Muscle layer of colon (tissue), 2 donors: ENCODE measurements around the gene BZW1.

Experiments used
- H3K27ac ChIP-seq: one replicate; pipeline ENCODE4 v1.7.0; 2013; ENCODE audit warnings: low read depth, mild to moderate bottlenecking, low read length, moderate library complexity
- H3K27me3 ChIP-seq, 2 donors: one replicate each; pipeline ENCODE4 v1.7.0; 2013; ENCODE audit warnings: low read length in 2 of 2, mild to moderate bottlenecking in 2 of 2; ENCODE audit not compliant: insufficient read depth in 2 of 2, control insufficient read depth in 1 of 2
- H3K36me3 ChIP-seq: one replicate; pipeline ENCODE4 v1.7.0; 2013; ENCODE audit warnings: mild to moderate bottlenecking, low read length; ENCODE audit not compliant: insufficient read depth
- H3K4me1 ChIP-seq: one replicate; pipeline ENCODE4 v1.7.0; 2013; ENCODE audit warnings: mild to moderate bottlenecking, low read length; ENCODE audit not compliant: insufficient read depth
- H3K4me3 ChIP-seq, 2 donors: one replicate each; pipeline ENCODE4 v1.7.0; 2013; ENCODE audit warnings: low read length in 2 of 2, low read depth in 1 of 2, mild to moderate bottlenecking in 1 of 2, moderate library complexity in 1 of 2
- H3K9ac ChIP-seq: one replicate; pipeline ENCODE4 v1.7.0; 2013; ENCODE audit warnings: low read length
- H3K9me3 ChIP-seq: one replicate; pipeline ENCODE4 v1.7.0; 2013; ENCODE audit warnings: mild to moderate bottlenecking, low read length
- donor health status: abdominal sarcoma.
- donor health status: Adenocarcinoma of cecum.

Gene BZW1

DNA sequence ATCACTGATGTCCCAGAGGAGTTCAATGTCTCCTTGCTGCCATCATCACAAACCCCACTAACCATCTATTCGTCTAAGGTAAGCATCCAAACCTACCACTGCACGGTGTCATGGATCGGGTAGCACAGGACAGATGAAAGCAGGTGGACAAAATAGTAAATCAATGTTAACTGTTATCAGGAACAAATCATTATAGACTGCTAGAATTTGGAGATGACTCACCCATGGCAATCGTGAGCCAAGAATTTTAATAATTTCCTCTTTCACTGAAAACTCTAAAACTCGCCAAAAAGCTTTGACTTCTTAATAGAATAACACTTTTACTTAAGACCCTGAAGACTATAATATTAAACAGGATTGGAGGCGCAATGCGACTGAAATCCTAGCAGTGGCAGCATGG lies 33.7 kb upstream of the BZW1 start:
- Histone ChIP-seq H3K4me1 (no peaks in the 10 kb centered on the region), H3K9me3 (no peaks in the 10 kb centered on the region), H3K27ac (no peak overlapping the region)

GRCh38 chr2:200779214-200779613 lies 32.5 kb upstream of the BZW1 start:
- Histone ChIP-seq H3K27me3 (no peaks in the 10 kb centered on the region), H3K36me3 (no peaks in the 10 kb centered on the region), H3K9me3 (no peaks in the 10 kb centered on the region)

More for the DNA sequence above, 33.7 kb upstream of the BZW1 start:
- Histone ChIP-seq H3K4me3 (no peak overlapping the region), H3K27me3 (no peaks in the 10 kb centered on the region), H3K36me3 (no peaks in the 10 kb centered on the region), H3K9ac (no peak overlapping the region)

DNA sequence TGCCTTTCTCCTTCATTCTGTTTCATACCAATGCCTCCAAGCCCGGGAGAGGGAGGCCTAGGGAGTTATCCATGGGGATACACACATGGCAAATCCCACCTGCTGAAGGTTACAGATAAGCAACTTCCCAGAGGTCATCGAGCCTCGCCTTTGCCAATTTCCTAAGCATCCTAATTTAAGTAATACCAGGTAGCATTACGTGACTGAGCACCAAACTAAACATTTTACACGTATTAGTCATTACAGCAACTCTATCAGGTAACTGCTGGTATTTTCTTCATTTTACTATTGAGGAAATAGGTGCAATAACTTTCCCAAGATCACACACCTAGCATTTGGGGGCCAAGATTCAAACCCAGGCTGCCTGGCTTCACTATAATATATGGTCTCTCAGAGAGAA lies 30.1 kb upstream of the BZW1 start:
- Histone ChIP-seq H3K9me3 (no peaks in the 10 kb centered on the region), H3K4me1 (no peaks in the 10 kb centered on the region), H3K4me3 (no peak overlapping the region), H3K27me3 (no peaks in the 10 kb centered on the region), H3K27ac (no peak overlapping the region), H3K9ac (no peak overlapping the region), H3K36me3 (no peaks in the 10 kb centered on the region)

More at GRCh38 chr2:200779214-200779613, 32.5 kb upstream of the BZW1 start:
- Histone ChIP-seq H3K27ac (no peak overlapping the region), H3K4me1 (no peaks in the 10 kb centered on the region), H3K4me3 (no peak overlapping the region), H3K9ac (no peak overlapping the region)

DNA sequence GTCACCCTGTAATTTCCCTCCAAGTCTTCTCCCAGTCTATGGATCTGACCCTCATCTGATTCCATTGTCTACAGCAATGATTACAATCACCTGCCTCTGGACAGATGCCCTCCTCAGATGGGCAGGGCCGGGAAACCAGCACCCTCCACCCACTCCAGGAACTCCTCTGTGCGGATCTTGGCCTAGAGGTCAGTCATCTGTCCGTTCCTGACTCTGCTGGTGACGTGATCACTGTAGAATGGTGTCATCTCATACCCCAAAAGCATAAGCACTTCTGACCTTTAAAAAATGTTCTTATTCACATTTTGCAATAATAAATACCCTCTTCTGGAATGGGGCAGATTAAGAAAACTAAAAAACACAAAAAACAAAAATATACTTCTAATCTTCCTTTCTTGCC lies 29.5 kb upstream of the BZW1 start:
- Histone ChIP-seq H3K4me1 (no peaks in the 10 kb centered on the region), H3K27me3 (no peaks in the 10 kb centered on the region), H3K36me3 (no peaks in the 10 kb centered on the region), H3K9ac (no peak overlapping the region), H3K9me3 (no peaks in the 10 kb centered on the region), H3K4me3 (no peak overlapping the region), H3K27ac (no peak overlapping the region)

DNA sequence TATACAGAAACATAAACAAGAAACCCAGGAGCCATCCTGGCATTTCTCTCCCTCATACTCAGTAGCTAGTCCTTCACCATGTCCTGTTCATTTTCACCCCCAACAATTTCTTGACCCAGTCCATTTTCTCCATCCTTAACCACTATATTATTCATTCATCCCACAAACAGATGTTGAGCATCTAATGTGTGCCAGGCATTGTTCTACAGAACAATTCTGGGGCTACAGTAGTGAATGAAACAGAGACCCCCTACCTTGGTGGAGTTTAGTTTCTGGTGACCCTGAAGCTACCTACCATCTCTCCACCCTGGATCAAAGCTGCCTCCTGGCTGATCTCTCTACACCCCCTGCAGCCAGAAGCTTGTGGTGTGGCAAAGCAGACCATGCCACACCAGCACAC lies 27.5 kb upstream of the BZW1 start:
- H3K27me3 ChIP-seq, result no peaks in the 10 kb centered on the region
- no peaks in the 10 kb centered on the region for H3K36me3 ChIP-seq
- H3K27ac ChIP-seq, result no peak overlapping the region
- H3K4me1 ChIP-seq, result no peaks in the 10 kb centered on the region
- no peaks in the 10 kb centered on the region for H3K9me3 ChIP-seq
- no peak overlapping the region for H3K4me3 ChIP-seq
- no peak overlapping the region for H3K9ac ChIP-seq

- no peaks in the 10 kb centered on the region for H3K4me1 ChIP-seq
Observed at GRCh38 chr2:200786423-200786822, 25.3 kb upstream of the BZW1 start.

DNA sequence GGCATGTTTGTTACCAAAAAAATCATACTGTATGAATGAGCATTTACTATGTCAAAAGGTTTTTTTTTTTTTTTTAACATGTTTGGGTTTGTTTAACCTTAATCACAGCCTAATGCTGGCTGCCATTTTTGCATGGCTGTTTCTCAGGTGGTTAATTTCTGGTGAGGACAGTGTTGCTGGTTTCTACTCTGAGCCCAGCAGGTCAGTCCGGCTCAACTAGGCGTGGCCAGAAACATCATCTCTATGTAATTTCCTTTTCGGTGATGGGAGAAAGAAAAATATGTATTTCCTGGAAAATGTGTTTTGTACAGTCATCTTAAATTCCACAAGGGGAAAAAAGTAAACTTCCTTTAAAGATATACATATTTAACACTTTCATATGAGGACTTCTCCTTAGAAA lies 24.9 kb upstream of the BZW1 start:
- H3K4me1 ChIP-seq, result no peaks in the 10 kb centered on the region
- H3K9me3 ChIP-seq, result no peaks in the 10 kb centered on the region
- no peaks in the 10 kb centered on the region for H3K27me3 ChIP-seq
- H3K36me3 ChIP-seq, result no peaks in the 10 kb centered on the region
- no peak overlapping the region for H3K27ac ChIP-seq
- H3K4me3 ChIP-seq, result no peak overlapping the region
- H3K9ac ChIP-seq, result no peak overlapping the region

More at GRCh38 chr2:200786423-200786822, 25.3 kb upstream of the BZW1 start:
- no peaks in the 10 kb centered on the region for H3K27me3 ChIP-seq
- H3K27ac ChIP-seq, result no peak overlapping the region
- H3K4me3 ChIP-seq, result no peak overlapping the region
- H3K36me3 ChIP-seq, result no peaks in the 10 kb centered on the region
- H3K9ac ChIP-seq, result no peak overlapping the region
- H3K9me3 ChIP-seq, result no peaks in the 10 kb centered on the region

- Histone ChIP-seq H3K9ac (no peak overlapping the region), H3K4me1 (no peaks in the 10 kb centered on the region), H3K9me3 (no peaks in the 10 kb centered on the region), H3K27ac (no peak overlapping the region), H3K4me3 (no peak overlapping the region), H3K36me3 (no peaks in the 10 kb centered on the region), H3K27me3 (no peaks in the 10 kb centered on the region)
Observed at GRCh38 chr2:200787351-200788120, 24.2 kb upstream of the BZW1 start.

DNA sequence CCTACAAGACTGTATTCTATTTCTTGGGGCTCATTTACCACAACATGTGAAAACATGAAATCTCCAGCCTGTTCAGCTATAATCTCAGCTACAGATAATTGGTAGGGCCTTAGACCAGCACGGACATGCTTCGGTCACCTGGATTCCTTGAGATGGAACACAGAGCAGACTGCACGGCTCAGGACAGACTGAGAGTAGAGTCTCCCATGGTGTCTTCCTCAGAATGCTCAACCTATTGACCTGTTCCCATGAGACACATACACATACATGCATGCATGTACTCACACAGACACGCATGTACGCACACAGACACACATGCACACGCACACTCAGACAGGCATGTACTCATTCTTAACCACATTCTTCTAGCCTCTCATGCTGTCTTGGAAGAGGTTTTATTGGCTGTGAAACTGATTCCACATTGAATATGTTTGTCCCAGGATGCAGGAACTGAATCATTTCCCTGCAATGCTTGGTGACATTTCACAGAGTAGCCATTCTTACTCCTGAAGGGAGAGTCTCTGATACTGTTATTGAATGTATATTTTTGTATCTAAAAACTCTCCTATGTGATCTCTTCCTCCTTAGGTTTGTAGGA lies 23.5 kb upstream of the BZW1 start:
- Histone ChIP-seq H3K36me3 (no peaks in the 10 kb centered on the region), H3K4me3 (no peak overlapping the region), H3K9ac (no peak overlapping the region), H3K9me3 (no peaks in the 10 kb centered on the region), H3K4me1 (no peaks in the 10 kb centered on the region), H3K27ac (no peak overlapping the region), H3K27me3 (no peaks in the 10 kb centered on the region)

GRCh38 chr2:200790185-200790584 lies 21.5 kb upstream of the BZW1 start:
- Histone ChIP-seq H3K27ac (no peak overlapping the region), H3K9me3 (no peaks in the 10 kb centered on the region), H3K27me3 (no peaks in the 10 kb centered on the region), H3K36me3 (no peaks in the 10 kb centered on the region), H3K4me3 (no peak overlapping the region), H3K4me1 (no peaks in the 10 kb centered on the region), H3K9ac (no peak overlapping the region)

DNA sequence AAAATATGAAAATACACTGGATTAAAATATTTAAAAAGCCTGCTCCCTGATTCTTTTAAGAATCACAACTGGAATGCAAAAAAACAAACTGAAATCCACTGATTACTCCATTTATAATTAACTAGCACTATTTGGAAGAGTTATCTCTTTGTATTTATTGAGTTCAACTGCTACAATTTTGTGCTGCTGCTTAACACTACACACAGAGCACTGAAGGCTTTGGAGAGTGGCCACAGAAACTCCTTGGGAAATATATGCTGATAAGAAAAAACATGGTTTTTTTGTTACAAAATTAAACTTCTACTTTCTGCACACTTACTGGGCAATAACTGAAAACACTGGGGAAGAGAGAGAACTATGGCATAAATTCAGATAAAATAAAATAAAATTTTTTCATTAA lies 19.8 kb upstream of the BZW1 start:
- no peaks in the 10 kb centered on the region for H3K9me3 ChIP-seq
- H3K9ac ChIP-seq, result no peak overlapping the region
- H3K4me1 ChIP-seq, result peaks cover under 1% of the 10 kb centered on the region
- no peaks in the 10 kb centered on the region for H3K36me3 ChIP-seq
- no peak overlapping the region for H3K4me3 ChIP-seq
- no peaks in the 10 kb centered on the region for H3K27me3 ChIP-seq
- no peak overlapping the region for H3K27ac ChIP-seq

DNA sequence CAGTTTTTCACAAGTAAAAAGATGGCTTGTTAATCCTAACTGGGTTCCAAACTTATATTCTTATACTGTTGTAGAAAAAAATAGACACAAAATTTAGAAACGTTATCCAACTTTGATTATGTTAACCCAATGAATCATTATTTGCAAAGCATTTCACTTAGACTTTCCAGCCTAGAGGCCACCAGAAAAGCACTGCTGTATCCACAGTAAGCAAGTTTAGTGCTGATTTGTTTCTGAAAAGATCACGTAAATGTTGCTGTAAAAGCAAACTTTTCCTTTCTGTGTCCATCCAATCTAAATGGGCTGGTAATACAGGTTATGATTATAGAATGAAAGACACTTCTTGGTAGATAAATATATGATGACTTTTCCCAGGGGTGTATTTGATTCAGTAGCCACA lies 17.6 kb upstream of the BZW1 start:
- no peaks in the 10 kb centered on the region for H3K27me3 ChIP-seq
- H3K4me1 ChIP-seq, result peaks cover 10% of the 10 kb centered on the region
- no peaks in the 10 kb centered on the region for H3K36me3 ChIP-seq
- no peak overlapping the region for H3K4me3 ChIP-seq
- H3K9me3 ChIP-seq, result no peaks in the 10 kb centered on the region
- H3K9ac ChIP-seq, result no peak overlapping the region
- H3K27ac ChIP-seq, result no peak overlapping the region
